GM12878 (cell line): ENCODE measurements around the gene SKOR2. TPM values are rescaled to one million over a fixed set of nuclear protein-coding genes. Genes with fewer than 3 reads are reported as not detected.

ENCODE experiments used
- ATAC-seq: fragments of 200-7000 bp; cut with Tn5 transposase; 3 replicates; pipeline ENCODE4 v1.9.1; 2020; ENCODE audit warnings: mild to moderate bottlenecking, moderate library complexity
- BruUV-seq: library from RNA; stranded (reverse); fragments of 400-500 nt; replicated peaks from 2 replicates; lab custom pipeline; 2021; lab: Mats Ljungman, UMichigan
- CTCF ChIA-PET: fragments of 300-600 bp; sonication (Branson Sonifier 250); formaldehyde crosslinking; extraction: SDS; loops from one replicate; lab custom pipeline; 2021; ENCODE audit warnings: inconsistent platforms; lab: Yijun Ruan, JAX
- POLR2A ChIA-PET: fragments of 350-600 bp; formaldehyde crosslinking; extraction: SDS; loops from one replicate; lab custom pipeline; 2021; ENCODE audit warnings: inconsistent platforms; lab: Charles Lee
- RAD21 ChIA-PET: fragments of 300-600 bp; sonication (Branson Sonifier 250); formaldehyde crosslinking; loops from one replicate; lab custom pipeline; 2023; ENCODE audit warnings: antibody characterized with exemption; ENCODE audit not compliant: unreplicated experiment; lab: Charles Lee
- SMC1A ChIA-PET: fragments of 300-600 bp; sonication (Branson Sonifier 250); formaldehyde crosslinking; loops from one replicate; lab custom pipeline; 2023; ENCODE audit not compliant: unreplicated experiment, uncharacterized antibody; lab: Charles Lee
- DNase-seq: peaks from one replicate; pipeline ENCODE4 v3.0.0-alpha.2; 2011; ENCODE audit warnings: low read depth, low spot score
- FAIRE-seq: peaks from 3 replicates; lab custom pipeline; 2011; peaks lifted over from hg19 to GRCh38; lab: Jason Lieb, UNC
- H2AFZ ChIP-seq: 2 replicates; pipeline ENCODE4 v1.6.0; 2011; ENCODE audit warnings: low read depth, low read length, control low read depth; ENCODE audit not compliant: control insufficient read depth
- H3K27ac ChIP-seq: 2 replicates; pipeline ENCODE4 v1.5.1; 2011; ENCODE audit warnings: control low read depth; ENCODE audit not compliant: control insufficient read depth, insufficient read depth
- H3K27me3 ChIP-seq, 2 experiments: replicated peaks in 1 of 2; 2 replicates each; pipeline versions ENCODE4 v1.6.0 to v1.6.1; 2011; ENCODE audit warnings: low read length in 1 of 2; ENCODE audit not compliant: control insufficient read depth in 2 of 2, insufficient read depth in 2 of 2
- H3K36me3 ChIP-seq, 2 experiments: 2 replicates each; pipeline ENCODE4 v1.5.1; 2011; ENCODE audit warnings: low read length in 1 of 2; ENCODE audit not compliant: control insufficient read depth in 2 of 2, insufficient read depth in 2 of 2
- H3K4me1 ChIP-seq: 2 replicates; pipeline ENCODE4 v1.6.1; 2011; ENCODE audit warnings: mild to moderate bottlenecking, low read length, moderate library complexity, mixed read lengths; ENCODE audit not compliant: control insufficient read depth, insufficient read depth
- H3K4me2 ChIP-seq: 2 replicates; pipeline ENCODE4 v1.6.0; 2011; ENCODE audit warnings: control low read depth; ENCODE audit not compliant: control insufficient read depth, insufficient read depth
- H3K4me3 ChIP-seq: fragments of 200-600 bp; sonication (generic); 2 replicates; pipeline ENCODE4 v1.5.1; 2016
- H3K79me2 ChIP-seq: 2 replicates; pipeline ENCODE4 v1.6.0; 2011; ENCODE audit warnings: low read length; ENCODE audit not compliant: control insufficient read depth, insufficient read depth
- H3K9ac ChIP-seq: 2 replicates; pipeline ENCODE4 v1.8.0; 2011; ENCODE audit warnings: low read length, control low read depth, mixed read lengths; ENCODE audit not compliant: control insufficient read depth, insufficient read depth
- H3K9me3 ChIP-seq: replicated peaks from 3 replicates; pipeline ENCODE4 v1.5.1; 2011; ENCODE audit warnings: mild to moderate bottlenecking, low read length; ENCODE audit not compliant: control insufficient read depth, insufficient read depth
- H4K20me1 ChIP-seq: 2 replicates; pipeline ENCODE4 v1.6.0; 2011; ENCODE audit not compliant: control insufficient read depth, insufficient read depth
- SIX5 ChIP-seq: IDR thresholded peaks from 2 replicates; pipeline ENCODE4 v1.6.1; 2011; ENCODE audit warnings: mild to moderate bottlenecking, low read depth, low read length, moderate library complexity; ENCODE audit not compliant: severe bottlenecking
- TCF3 ChIP-seq: IDR thresholded peaks from 2 replicates; pipeline ENCODE4 v1.6.1; 2012; ENCODE audit warnings: low read depth, mild to moderate bottlenecking, low read length, borderline replicate concordance; ENCODE audit not compliant: insufficient read depth
- WGBS: methylation state at CpG from one replicate; pipeline ENCODE4 v1.1.6; 2016; ENCODE audit warnings: low lambda C conversion rate; ENCODE audit not compliant: insufficient replicate concordance, insufficient coverage; ENCODE audit errors: missing lambda C conversion rate; 5-methylcytosine and 5-hydroxymethylcytosine counted together
- in situ Hi-C: fragments of 300-500 bp; cut with MboI; formaldehyde crosslinking; loops from 9 replicates; pipeline ENCODE4 v1.14.3; 2018; ENCODE audit warnings: mixed read lengths
- intact Hi-C: fragments of 100-400 bp; cut with micrococcal nuclease; formaldehyde crosslinking; loops from one replicate; pipeline ENCODE4 v1.14.2; 2022; ENCODE audit not compliant: unreplicated experiment
- polyA plus RNA-seq, 11 experiments: library from polyadenylated mRNA; depleted of rRNA in 4 of 11; unstranded in 6 of 11; stranded (reverse) in 5 of 11; fragments of >200 nt; fragmentation: Nextera tagmentation in 4 of 11; fragmentation: Illumina TruSeq in 1 of 11; extraction: Ambion mirVana in 4 of 11; extraction: Trizol in 1 of 11; gene quantifications; 1 replicate in 1 of 11; 2 replicates in 10 of 11; pipeline versions ENCODE4 v1.2.1 to v1.2.3, GENCODE V29; 2011 to 2016; ENCODE audit warnings: inconsistent platforms in 2 of 11, missing spikeins in 2 of 11, low read depth in 1 of 11
- total RNA-seq, 4 experiments: library from RNA; depleted of rRNA in 3 of 4; stranded (reverse); fragments of >200 nt in 3 of 4; fragmentation: Illumina TruSeq in 1 of 4; extraction: Trizol in 1 of 4; gene quantifications; 2 replicates each; pipeline versions ENCODE4 v1.2.1 to v1.2.3, GENCODE V29; 2013 to 2021
- TF ChIP-seq, protein P1 (sequence below), 3 experiments: IDR thresholded peaks in 2 of 3; conservative IDR thresholded peaks in 1 of 3; 2 replicates each; pipeline ENCODE4 v1.5.1; 2011; ENCODE audit warnings: low read depth in 3 of 3, low read length in 3 of 3, mild to moderate bottlenecking in 3 of 3, control low read depth in 2 of 3, moderate library complexity in 2 of 3, inconsistent platforms in 1 of 3, mixed read lengths in 1 of 3; ENCODE audit not compliant: control insufficient read depth in 2 of 3, insufficient read depth in 1 of 3; ENCODE audit errors: extremely low read depth in 1 of 3
- TF ChIP-seq, protein P2 (sequence below): fragments of 450-650 bp; IDR thresholded peaks from 2 replicates; pipeline ENCODE4 v1.6.1; 2016; ENCODE audit warnings: mild to moderate bottlenecking

Gene SKOR2
- total and polyA plus RNA-seq, 10 of the 15 experiments (the other 5 are each of a cell fraction or from before 2014, with no cell fraction given) = not detected

DNA sequence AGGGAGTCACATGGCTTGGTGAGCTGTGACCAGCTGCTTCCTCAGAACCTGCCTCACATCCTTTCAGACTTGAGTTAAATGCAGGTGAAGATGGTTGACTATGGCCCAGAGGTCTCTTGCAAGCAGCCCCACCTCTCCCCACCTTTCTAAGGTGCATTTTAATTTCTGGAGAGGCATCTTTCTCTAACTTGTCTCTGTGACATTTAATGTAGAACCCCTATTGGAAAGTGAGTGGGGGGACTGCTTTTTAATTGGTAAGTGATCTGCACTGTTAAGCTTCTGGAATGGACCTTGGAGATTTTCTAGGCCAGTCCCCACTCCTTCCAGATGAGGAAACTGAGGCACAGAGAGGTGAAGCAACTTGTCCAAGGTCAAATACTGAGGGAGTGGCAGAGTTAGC, 37.3 kb upstream of the SKOR2 start:
- Histone ChIP-seq H2AFZ (no peak overlapping the region), H4K20me1 (no peaks in the 10 kb centered on the region), H3K4me1 (no peaks in the 10 kb centered on the region), H3K79me2 (no peaks in the 10 kb centered on the region), H3K9me3 (peaks cover 5% of the 10 kb centered on the region), H3K36me3 (no peaks in the 10 kb centered on the region), H3K4me3 (no peak overlapping the region), H3K27ac (no peak overlapping the region), H3K4me2 (no peak overlapping the region), H3K27me3 (no peaks in the 10 kb centered on the region), H3K9ac (no peak overlapping the region)
- no peak for TF ChIP-seq SIX5
- TF ChIP-seq, protein P1, sequence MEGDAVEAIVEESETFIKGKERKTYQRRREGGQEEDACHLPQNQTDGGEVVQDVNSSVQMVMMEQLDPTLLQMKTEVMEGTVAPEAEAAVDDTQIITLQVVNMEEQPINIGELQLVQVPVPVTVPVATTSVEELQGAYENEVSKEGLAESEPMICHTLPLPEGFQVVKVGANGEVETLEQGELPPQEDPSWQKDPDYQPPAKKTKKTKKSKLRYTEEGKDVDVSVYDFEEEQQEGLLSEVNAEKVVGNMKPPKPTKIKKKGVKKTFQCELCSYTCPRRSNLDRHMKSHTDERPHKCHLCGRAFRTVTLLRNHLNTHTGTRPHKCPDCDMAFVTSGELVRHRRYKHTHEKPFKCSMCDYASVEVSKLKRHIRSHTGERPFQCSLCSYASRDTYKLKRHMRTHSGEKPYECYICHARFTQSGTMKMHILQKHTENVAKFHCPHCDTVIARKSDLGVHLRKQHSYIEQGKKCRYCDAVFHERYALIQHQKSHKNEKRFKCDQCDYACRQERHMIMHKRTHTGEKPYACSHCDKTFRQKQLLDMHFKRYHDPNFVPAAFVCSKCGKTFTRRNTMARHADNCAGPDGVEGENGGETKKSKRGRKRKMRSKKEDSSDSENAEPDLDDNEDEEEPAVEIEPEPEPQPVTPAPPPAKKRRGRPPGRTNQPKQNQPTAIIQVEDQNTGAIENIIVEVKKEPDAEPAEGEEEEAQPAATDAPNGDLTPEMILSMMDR (IDR thresholded peaks at IDR 0.05 in 2 of 3, conservative IDR thresholded peaks at IDR 0.05 in 1 of 3; ENCODE audit: control insufficient read depth in 2 of 3, extremely low read depth in 1 of 3, insufficient read depth in 1 of 3, low read depth in 3 of 3, low read length in 3 of 3) = no peak
- BruUV-seq = no TSS peak
- DNase-seq (no peak), ATAC-seq (no peak), FAIRE-seq (no peak)
- POLR2A ChIA-PET = no interaction called here
- RAD21 ChIA-PET = no interaction called here
- CTCF ChIA-PET = interaction anchor here (0.6 to 1.3 kb wide), 2 partner anchors 74 to 1601 kb away, joined by 3 read pairs; no protein-coding TSS in a partner anchor
- intact Hi-C loops (no loop called here), in situ Hi-C loops (no loop called here)
- SMC1A ChIA-PET = interaction anchor here (0.9 kb wide), 1 partner anchor 84 kb away, joined by 4 read pairs; no protein-coding TSS in a partner anchor

DNA sequence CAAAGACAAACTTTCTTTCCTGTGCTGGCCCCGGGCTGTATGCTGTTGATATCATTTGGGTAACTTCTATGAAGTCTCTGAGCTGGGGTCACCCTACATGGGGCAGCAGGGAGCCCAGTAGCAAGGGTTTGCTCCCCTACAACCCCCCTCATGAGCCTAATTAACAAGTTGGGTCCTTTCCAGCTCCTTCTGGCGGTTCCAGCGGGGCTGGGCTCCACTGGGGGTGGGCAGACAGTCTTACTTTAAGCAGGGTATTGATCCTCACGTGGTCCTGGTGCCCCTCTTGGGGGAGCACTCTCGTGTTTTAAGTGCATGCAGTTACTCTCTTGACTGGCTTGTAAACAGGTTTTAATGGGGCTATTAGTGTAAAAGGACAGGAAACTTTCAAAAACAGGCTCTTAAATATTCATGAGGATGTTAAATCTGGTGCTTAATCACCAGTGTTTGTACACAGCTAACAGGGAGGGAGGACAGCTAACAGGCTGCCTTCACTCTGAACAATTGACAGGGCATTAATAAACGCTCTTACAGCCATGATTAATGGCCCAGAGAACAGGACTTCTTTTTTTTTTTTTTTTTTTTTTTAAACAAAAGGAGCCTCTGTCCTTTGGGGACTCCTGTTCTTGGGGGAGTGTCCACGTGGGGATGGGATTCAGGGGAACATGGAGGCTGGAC, 36.6 kb upstream of the SKOR2 start:
- BruUV-seq = no TSS peak
- H2AFZ ChIP-seq = no peak overlapping the region
- no peak overlapping the region for H3K9ac ChIP-seq
- no peaks in the 10 kb centered on the region for H3K27me3 ChIP-seq
- ChIA-PET SMC1A (interaction anchor here (0.9 kb wide), 1 partner anchor 83 kb away, joined by 4 read pairs; no protein-coding TSS in a partner anchor), CTCF (interaction anchor here (0.6 to 1.3 kb wide), 2 partner anchors 73 to 1600 kb away, joined by 3 read pairs; no protein-coding TSS in a partner anchor), RAD21 (no interaction called here), POLR2A (no interaction called here)
- intact Hi-C loops (no loop called here), in situ Hi-C loops (no loop called here)
- no peaks in the 10 kb centered on the region for H3K4me1 ChIP-seq
- H3K79me2 ChIP-seq = no peaks in the 10 kb centered on the region
- no peaks in the 10 kb centered on the region for H3K36me3 ChIP-seq
- WGBS = 0% methylated on average over 7 of the region's 7 CpGs
- FAIRE-seq = no peak
- H3K9me3 ChIP-seq = peaks cover 5% of the 10 kb centered on the region
- H3K4me3 ChIP-seq = no peak overlapping the region
- H3K27ac ChIP-seq = no peak overlapping the region
- TF ChIP-seq TCF3 = no peak
- TF ChIP-seq, protein P2, sequence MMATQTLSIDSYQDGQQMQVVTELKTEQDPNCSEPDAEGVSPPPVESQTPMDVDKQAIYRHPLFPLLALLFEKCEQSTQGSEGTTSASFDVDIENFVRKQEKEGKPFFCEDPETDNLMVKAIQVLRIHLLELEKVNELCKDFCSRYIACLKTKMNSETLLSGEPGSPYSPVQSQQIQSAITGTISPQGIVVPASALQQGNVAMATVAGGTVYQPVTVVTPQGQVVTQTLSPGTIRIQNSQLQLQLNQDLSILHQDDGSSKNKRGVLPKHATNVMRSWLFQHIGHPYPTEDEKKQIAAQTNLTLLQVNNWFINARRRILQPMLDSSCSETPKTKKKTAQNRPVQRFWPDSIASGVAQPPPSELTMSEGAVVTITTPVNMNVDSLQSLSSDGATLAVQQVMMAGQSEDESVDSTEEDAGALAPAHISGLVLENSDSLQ = peak; percentile 36; the same call in 1 of the 2 replicates
- no peaks in the 10 kb centered on the region for H4K20me1 ChIP-seq
- no peak overlapping the region for H3K4me2 ChIP-seq
- no peak for DNase-seq
- no peak for ATAC-seq
